Amniotic stem cell (primary cell): ENCODE data around the gene ALDH1L2.
A peak's percentile ranks its signal among the peaks of the same experiment; 100 is the strongest.

Source experiments
- DNase-seq: peaks from one replicate; lab custom pipeline; 2025; lab: John Stamatoyannopoulos, UW

Gene ALDH1L2

DNA sequence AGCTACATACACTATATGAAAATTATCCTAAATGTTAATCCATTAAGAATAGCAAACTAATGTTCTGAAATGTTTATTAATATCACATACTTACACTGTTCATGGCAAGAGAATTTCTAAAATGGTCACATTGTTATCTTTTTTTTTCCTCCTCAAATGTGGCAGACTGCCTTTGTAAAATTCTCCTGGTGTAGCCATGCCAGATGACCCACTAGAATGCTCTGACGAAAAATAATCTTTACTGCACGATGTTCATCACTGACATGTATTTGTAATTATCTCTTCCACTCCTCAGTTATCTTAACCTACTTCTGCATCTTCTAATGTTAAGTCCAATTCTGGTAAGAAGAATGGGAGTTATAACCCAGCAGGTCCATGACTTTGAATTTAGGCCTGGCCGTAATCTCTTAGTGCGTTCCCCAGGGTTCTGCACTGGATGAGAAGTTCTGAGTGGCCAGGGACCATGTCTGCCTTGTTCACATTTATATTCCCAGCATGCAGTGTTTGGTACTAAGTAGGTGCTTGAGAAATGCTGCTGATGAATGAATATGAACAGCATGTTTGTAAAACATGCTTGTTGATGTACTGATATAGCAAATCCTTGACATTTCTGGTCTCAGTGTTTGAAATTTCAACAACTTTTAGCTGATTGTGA is 51.4 kb downstream of the ALDH1L2 start:
- no peak for DNase-seq

DNA sequence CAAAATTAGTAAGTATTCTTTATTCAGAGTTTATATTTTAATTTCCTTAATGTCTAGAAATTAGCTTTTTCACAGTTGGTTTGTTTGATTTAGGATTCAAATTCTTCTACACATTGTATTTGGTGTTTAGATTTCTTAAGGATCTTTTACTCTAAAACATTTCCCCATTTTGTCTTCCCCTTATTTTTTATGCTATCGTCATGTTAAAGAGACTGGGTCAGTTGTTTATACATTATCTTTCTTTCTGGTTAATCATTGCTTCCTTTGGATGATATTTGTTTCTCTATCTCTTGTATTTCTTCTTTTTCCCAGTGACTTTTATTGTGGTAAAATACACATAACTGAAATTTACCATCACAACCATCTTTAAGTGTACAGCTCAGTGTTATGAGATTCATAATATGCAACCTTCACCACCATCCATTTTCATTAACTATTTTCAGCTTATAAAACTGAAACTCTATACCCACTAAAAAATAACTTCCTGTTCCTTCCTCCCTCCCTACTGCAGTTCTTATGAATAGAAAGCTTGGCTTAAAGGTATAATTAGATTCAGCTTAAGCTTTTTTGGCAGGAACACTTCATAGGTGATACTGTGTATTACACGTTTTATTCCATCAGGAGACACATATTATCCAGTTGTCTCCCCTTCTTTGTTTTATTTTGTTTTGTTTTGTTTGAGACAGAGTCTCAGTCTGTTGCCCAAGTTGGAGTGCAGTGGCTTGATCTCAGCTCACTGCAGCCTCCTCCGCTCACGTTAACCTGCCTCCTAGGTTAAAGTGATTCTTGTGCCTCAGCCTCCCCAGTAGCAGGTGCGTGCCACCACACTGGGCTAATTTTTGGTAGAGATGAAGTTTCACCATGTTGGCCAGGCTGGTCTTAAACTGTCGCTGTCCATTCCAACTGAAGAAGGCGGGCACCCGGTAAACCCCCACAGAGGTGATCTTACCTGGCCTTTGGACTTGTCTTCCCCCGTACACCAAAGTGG is 53.1 kb downstream of the ALDH1L2 start:
- no peak for DNase-seq

DNA sequence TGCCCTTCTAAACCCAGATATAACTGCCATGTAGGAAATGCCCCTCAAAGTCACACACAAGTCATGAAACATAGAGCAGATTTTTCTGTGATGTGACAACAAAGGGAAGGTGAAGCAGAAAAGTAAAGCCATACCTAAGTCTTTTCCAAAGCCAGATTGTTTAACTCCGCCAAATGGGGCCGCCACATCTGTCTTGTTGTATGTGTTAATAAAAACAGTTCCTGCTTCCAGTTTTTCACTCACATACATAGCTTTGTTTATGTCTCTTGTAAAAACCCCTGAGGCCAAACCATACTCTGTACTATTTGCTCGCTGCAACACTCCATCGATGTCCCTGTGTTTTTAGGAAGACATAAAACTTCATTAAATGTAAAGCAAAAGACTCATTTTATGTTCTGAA is 57.8 kb downstream of the ALDH1L2 start:
- no peak for DNase-seq

DNA sequence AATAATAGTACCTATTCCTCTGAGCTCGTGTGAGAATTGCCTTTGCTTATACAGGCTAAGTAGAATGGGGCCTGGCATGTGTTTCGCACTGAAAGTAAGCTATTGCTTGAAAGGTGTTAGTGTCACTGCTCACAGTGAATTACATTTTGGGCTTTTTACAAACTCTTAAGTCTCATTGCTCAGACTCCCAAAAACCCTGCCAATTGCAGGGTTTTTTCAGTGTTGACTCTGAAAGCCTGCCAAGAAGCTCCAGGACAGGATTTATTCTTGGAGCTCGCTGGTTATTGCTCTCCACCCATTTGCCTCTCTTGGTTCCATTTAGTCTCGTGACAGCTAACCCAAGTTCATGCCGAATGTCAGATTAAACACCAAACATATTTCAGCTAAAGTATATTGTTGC is 58.4 kb downstream of the ALDH1L2 start:
- DNase-seq, result peak; percentile 48

DNA sequence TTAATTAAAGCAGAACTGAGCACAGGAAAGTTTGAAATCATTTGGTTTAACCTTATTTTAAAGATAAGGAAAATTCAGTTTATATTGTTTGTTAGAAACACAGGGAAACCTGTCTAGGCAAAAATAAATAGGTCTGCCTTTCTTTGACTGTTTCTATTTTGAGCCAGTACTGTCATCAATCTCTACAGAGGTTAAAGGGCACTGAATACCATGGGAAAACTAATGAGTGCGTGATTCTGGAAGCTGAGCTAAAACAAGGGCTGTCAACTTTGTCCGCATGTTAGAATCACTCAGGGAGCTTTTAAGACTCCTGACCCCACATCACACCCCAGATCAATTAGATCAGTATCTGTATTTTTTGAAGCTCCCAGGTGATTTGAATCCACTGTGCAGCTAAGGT is 59.3 kb downstream of the ALDH1L2 start:
- no peak for DNase-seq

DNA sequence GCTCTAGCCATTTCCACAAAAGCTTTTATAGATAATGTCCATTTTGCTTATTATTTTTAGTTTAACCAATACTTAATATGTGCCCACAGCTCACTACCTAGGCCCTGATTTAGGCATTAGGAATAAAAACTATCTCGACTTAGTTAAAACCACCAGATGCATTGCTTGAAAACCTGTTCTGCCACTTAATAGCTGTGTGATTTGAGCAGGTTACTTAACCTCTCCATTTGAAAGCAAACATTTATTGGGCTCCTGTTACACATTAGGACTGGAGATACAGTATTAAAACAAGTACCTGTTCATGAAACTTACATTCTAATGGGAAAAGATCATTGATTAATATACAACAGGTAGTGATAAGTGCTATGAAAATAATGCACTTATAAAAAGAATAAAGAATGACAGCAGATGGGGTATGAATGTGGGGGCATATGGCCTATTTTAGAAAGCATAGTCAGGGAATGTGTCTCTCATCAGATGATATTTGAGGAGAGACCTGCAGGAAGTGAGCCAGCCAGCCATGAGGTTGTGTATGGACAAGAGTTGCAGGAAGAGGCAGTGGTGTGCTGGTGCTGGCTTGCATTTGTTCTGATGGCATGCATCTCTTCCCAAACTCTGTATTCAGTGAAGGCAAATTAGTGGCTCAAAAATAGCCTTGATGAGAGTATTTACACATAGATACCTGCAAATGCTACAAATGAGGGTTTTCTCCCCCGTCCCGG is 63.9 kb downstream of the ALDH1L2 start:
- DNase-seq, result no peak

DNA sequence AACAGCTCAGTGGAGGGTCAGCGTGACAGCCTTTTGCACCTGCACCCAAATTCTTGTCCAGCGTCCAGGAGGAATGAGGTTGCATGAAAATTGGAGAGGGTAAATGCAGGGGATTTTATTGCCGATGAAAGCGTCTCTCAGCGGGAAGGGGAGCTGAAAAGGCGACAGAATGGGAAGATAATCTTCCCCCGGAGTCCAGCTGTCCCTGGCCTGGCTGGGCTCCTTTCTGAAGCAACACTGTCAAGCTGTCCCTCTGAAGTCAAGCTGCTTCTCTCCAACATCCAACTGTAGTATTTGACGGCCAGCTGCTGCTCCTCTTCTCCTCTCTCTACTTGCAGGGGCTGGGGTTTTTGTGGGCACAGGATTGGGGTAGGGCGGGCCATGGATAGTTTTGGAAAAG is 65.5 kb downstream of the ALDH1L2 start:
- DNase-seq, result no peak

DNA sequence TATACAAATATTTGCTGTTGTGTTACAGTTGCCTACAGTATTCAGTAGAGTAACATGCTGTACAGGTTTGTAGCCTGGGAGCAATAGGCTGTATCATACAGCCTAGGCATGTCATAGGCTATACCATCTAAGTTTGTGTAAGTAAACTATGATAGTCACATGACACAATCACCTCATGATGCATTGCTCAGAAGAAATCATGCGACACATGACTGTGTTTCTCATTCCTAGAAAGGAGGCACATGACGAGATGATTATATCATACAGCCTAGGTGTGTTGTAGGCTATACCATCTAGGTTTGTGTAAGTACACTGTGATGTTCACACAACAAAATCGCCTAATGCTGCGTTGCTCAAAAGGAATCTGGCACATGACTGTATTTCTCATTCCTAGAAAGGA is 66.2 kb downstream of the ALDH1L2 start:
- no peak for DNase-seq

DNA sequence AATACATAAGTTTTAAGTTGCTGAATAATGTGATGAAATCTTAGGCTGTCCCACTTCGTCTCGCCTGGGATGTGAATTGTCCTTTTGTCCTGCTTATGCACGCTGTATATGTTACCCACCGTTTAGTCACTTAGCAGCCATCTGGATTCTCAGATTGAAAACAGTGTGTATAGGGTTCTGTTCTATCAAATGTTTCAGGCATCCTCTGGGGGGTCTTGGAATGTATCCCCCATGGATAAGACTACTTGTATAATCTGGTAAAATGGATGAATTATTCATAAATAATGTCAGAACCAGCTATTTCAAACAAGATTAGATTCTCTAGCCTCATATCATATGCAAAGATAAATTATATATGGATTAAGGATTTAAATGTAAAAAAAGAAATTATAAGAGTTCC is 68.7 kb downstream of the ALDH1L2 start:
- DNase-seq, result no peak

DNA sequence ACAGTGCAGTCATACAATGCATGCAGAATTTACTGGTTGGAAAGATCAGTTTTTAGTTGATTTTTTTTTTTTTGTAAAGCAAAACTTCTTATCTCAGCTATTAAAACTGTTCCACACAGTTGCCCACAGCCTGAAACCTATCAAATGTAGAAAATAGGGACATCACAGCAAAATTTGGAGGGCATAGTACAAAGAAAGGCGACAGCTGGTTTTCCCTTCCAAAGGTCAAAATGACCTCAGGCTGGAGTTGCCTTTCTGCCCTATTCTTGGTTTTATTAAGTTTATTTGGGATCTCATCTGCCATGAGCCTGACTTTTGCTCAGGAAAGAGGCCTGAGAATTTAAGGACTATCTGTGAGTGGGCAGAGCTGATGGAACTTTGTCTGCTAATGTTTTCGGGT is 69.7 kb downstream of the ALDH1L2 start:
- DNase-seq, result no peak

DNA sequence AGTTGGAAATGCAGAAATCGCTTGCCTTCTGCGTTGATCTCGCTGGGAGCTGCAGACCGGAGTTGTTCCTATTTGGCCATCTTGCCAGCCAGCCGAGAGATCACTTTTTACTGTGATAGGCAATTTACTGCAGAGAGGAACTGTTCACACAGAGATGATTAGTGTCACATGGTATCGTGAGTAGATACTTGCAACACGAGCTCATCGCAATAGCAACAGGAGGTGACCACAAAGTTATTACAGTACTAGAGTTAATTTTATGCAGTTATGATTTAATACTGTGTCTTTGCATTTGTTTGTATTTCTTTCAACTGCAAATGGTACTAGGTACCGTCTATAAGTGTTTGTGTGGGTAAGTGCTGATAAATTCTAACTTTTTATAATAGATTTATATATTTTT is 70.4 kb downstream of the ALDH1L2 start:
- no peak for DNase-seq

DNA sequence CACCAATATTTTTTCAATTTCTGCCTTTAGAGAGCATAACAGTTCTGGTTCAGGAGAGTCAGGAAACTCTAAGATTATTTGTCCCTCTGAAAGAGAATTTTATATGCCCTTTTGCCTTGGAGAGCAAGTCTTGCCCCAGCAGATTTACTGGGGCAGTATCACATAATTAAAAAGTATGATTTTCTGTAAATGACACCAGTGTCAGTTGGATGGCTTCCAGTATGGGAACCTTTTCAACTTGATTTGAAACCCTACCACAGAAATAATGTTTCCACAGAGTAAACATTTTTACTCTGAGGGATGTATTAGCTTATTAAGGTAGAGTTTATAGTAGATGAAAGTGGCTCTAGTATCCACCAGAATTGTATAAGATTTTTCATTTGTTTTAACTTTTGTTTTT is 82.8 kb downstream of the ALDH1L2 start:
- no peak for DNase-seq

DNA sequence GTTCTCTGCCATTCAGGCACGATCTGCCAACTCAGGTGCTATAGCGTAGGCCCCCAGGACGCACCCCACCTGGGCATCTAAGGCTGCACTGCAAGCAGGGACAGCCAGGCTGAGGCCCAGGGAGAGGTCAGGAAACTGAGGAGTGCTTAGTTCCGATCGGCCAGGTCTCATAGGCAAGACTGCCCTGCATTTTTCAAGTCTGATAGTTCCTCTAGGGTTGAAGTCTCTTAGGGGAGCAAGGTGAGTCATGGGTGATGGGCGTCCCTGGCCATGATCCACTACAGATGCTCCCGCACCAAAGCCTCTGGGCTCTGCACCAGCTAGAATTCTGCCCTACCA is 84.9 kb downstream of the ALDH1L2 start:
- DNase-seq, result no peak

DNA sequence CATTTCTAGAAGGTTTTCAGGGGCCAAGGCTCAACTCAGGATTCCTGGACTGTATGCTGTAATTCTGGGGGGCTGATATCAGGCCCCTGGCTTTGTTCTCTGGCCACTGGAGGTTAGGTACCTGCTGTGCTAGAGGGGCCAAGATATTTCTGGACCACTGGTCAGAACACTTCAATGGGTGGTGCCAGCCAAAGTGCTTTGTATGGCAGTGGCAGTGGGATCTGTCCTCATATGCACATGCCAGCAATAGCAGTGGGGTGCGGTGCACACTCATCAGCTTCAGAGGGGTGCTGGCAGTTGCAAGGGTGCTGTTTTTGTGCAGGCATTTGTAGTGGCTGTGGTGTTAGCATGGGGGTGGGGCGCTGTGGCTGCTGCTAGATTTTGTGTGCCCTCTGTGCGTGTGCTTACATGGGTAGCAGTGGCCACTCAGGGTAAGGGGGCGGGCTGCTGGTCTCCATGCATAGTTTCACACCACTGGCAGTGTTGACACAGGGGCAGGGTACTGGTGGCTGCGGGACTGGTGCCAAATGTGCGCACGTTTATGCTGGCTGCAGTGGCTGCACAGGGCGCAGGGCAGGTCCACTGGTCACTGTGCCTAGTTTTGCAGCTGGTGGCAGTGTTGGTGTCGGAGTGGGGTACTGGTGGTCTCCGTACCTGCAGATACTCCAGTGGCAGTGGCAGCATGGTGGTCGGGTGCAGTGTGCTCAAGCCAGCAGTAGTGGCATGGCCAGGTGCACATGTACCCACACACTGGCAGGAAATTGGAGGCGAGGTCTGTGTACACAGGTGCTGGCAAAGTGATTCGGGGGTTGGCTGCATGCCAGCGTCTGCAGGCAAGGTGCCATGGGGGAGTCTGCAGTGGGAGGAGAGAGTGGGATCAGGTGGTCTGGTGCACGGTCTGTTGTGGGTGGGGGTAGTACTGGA is 85.6 kb downstream of the ALDH1L2 start:
- no peak for DNase-seq

DNA sequence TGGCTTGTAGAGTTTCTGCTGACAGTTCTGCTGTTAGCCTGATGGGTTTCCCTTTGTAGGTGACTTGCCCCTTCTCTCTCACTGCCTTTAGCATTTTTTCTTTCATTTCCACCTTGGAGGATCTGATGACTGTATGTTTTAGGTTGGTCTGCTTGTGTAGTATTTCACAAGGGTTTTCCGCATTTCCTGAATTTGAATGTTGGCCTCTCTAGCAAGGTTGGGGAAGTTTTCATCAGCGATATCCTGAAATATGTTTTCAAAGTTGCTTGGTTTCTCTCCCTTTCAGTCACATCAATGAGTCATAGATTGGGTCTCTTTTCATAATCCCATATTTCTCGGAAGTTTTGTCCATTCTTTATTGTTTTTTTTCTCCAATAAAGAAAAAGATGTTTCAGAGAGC is 86.7 kb downstream of the ALDH1L2 start:
- DNase-seq, result no peak

DNA sequence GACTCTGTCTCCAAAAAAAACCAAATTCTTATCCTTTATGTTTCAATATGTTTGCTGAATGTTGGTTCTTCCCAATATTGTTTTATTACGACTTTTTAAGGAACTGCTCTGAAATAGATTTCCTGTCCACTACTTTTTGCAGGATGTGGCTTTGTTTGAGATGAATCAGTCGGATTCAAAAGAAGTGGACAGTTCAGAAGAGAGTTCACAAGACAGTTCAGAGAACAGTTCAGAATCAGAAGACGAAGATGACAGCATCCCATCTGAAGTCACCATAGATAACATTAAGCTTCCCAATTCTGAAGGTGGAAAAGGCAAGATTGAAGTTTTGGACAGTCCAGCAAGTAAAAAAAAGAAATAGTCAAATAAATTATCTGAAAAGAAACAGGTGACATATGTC is 89.9 kb downstream of the ALDH1L2 start:
- no peak for DNase-seq

DNA sequence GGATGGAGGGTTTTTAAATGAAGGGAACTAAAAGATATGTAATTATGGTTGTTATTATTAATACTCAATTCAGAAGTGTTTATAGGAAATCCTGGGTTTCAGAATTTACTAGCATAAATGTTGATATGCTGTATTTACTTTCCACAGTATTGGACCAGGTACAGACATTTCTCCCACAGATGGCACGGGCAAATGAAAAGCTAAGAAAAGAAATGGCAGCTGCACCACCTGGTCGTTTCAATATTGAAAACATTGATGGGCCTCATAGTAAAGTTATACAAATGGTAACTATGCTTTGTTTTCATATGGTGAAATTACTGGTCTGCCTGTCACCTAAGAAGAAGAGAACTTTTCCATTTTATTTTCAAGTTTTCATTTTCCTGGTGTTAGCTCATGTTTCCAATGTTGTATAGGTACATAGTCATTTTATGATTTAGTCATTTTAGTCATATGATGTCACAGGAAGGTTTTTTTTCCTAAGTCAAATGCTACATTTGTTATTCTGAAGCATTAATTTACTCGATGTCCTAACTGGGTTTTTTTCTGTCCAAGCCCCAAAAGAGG is 92.6 kb downstream of the ALDH1L2 start:
- DNase-seq, result no peak

DNA sequence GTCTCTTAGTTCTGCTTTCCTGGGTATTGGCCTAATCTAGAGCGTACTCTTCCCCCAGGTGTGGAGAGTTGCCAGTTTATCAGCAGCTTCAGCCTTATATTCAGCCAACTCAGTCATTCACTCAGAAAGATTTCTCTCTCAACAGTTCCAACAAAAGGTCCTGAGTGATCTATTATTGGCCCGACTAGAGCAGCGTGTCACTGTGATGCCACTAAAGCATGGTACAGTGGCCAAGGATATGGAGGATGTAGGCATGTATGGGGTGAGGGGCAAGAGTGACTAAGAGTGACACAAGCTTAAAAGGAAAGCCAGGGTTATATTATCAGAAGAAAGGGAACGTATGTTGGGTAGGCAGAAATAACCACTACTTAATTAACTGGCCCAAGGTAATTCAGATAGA is 93.3 kb downstream of the ALDH1L2 start:
- DNase-seq, result no peak

DNA sequence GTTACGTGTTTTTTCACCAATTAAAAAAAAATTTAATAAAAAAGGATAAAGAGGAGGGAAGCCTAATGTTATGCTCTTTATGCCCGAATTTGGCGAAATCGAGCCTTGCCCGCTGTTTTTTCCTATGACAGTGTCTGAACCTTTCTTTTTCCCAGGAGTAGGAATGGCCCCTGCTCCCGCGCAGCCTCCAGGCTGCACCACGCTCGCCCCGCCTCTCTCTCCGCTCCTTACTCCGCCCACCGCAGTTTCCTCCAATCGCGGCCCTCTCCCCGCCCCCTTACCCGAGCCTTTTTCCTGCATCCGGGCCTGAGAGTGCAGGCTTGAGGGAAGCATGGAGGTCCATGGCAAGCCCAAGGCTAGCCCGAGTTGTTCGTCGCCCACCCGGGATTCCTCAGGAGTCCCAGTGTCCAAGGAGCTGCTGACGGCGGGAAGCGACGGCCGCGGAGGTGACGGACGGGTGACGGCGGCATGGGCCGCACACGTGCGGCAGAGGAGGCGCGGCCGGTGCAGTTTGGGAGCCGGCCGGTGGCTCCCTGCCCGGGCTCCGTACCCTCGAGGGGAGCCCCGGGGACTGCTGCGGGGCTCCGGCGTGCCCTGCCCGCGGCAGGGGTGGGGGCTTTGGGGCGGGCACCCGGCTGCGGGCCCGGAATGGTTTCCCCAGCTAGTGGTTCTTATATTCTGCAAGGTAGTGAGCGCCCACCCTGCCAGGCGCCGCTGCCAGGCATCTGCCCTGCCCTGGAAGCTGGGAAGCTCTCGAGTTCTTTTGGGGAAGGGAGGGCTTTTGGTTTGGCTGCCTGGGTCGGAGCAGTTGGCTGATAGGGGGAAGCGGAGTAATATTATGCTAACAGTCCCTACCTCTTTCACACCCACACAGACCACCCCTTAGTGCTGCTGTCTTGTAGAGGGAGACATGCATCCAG is 98.0 kb downstream of the ALDH1L2 start, which contains the start of gene NOPCHAP1:
Gene NOPCHAP1 (plus strand): TSS at position 295 of the 920 bp plus-strand sequence. CDS start 37 bp downstream, at position 332.
- DNase-seq, result peak; percentile 69

DNA sequence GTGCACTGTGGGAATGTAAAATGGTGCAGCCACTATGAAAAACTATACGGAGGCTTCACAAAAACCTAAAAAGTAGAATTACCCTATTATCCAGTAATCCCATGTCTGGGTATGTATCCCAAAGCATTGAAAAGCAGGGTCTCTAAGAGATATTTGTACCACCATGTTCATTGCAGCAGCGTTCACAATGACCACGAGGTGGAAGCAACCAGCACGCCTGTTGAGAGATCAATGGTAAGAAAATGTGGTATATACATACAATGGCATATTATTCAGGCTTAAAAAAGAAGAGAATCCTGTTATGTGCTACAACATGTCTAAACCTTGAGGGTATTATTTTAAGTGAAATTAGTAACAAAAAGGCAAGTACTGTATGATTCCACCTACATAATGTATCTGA is 99.1 kb downstream of the ALDH1L2 start:
- DNase-seq, result no peak
